HCEC 1CT (cell line): ENCODE measurements around the gene PLEK.
A peak's percentile ranks its signal among the peaks of the same experiment; 100 is the strongest.
"Not testable (repeated sequence)": the region's sequence is repeated elsewhere in the genome, so short reads cannot be mapped to it uniquely, and the experiment has no call there.

ENCODE experiments used
- DNase-seq: peaks from one replicate; pipeline ENCODE4 v3.0.0-alpha.2; 2017

Gene PLEK

DNA sequence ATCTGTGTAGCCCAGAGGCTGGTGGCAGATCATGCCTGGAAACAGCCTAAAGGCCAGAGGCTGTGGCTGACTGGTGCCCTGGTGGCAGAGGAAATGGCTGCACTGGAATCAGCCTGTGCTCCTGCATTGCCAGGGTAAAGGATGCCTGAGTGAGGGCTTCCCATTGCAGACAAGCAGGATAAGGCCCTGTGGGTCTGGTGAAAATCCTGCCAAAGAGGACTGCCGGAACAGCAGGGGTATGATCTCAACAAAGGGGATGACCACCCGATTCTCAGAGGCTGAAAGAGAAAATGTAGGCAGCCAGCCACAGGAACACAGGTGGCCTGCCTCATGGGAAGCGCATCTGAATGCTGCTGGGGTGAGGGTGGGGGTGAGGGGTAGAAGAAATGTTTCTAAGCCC is 53.8 kb downstream of the PLEK start:
- no peak for DNase-seq

DNA sequence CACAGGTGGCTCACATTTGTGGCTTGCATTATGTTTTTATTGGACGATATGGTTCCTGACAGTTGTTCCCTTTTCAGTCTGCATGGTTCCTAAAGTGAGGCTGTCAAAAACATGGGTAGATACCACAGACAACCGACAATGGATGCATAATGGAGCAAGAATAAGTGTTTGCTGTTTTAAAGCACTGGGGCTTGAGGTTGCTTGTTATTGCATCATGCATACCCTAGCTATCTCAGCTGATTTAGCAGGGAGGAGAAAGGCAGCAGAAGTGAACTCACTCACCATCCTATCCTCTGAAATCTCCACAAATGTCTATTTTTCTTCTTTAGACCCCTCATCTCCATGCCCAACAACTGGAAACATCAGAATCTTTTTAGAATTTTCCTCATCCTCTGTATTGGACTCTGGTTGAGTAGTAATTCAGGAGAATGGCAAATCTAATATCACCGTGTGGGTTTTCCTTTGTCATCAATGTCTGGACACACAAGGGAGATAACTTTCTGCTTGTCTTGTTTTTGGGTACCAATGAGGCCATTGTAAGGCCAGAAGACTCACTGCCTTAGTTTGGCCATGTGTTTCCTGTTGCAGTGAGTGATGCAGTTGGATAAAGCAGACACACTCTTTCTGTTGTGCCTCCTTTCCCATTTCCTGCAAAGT is 55.3 kb downstream of the PLEK start:
- no peak for DNase-seq

DNA sequence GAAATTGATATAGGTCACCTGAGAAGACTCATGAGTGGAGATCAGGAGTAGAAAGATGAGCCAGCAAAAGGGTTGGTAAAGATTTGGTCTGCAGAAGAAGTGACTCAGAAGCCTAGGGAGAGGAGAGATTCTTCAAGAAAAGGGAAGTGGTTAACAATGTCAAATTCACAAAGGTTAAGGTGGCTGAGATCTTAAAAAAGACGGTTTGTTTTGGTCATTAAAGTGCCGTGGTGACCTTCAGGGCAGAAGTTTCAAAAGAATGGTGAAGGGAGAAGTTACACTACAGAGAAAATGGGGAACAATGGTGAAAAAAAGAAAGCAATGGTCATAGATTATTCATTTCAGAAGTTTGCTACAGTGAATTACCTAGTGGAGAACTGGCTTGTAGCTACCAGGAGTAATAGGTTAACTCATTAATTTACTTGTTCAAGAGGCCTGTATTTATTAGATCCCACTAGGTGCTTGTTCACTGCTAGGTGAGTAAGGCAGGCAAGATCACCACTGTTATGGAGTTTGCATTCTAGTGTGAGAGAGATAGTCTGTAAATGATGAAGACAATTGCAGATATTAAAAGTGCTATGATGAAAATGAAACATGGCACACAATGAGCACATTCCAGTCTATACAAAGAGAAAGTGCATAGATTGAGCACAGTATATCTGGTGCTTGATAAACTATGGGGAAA is 59.0 kb downstream of the PLEK start:
- no peak for DNase-seq

DNA sequence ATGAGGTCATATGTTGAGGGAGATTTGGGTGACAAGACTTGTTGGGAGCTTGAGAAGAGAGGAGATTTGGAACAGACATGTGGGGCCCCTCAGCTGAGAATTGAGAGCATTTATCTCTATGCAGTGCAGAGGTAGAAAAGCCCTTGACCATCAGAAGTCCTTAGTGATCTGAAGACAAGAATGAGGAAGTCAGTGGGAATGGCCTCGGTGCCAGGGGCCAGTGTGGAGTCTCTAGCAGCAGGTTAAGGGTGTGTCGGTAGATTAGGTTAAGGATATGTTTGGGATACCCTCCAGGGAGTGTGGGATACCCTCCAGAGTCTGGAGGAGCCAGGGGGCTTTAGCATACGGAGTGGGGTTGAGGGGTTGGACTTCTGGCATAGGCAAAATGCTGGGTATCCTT is 60.4 kb downstream of the PLEK start:
- no peak for DNase-seq

DNA sequence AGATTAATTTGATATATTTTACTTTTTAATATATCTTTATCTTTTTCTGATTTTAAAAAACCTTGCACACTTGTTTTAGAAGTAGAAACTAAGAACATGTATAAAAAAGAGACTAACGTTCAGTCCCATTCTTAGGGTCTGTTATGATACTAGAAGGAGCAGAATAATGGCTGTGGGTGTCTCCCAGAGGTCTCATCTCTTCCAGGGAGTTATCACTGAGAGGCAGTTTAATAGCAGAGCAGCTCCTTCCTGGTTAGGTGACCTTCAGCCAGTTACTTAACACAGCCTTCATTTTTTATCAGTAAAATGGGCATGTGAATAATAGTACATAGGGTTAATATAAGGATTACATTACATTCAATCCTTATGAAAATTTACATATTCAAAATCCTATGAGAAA is 61.4 kb downstream of the PLEK start:
- DNase-seq = no peak

DNA sequence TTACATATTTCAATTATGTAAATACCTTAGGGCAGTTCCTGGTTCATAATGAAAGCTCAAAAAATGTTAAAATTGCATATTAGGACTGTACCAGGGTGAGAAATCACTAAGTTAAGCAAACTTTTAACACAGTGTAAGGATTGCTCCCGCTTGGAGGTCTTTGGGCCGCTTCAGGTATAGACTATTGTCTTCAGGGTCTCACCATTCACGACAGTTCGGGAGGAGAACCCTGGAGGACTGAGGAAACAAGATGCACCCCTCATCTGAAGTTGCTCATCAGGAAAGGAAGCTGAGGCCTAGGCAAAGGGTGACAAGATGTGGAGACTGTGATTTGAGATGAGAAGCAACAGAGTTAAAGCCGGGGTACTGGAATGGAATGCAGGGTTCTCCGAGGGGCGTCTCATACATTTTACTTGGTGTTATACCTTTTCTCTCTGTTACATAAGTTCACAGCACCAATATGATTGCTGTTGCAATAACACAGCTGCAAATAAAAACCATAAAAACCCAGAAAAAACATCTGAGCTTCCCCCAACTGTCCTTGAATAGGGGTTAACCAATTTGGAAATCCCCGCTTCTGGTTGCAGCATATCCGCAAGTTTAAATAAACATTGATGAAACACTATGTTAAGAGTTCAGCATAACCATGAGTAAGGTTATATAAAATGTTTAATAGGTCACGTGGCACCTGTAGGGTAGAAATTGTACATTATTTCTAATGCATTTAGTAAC is 61.9 kb downstream of the PLEK start:
- DNase-seq = peak; percentile 78

DNA sequence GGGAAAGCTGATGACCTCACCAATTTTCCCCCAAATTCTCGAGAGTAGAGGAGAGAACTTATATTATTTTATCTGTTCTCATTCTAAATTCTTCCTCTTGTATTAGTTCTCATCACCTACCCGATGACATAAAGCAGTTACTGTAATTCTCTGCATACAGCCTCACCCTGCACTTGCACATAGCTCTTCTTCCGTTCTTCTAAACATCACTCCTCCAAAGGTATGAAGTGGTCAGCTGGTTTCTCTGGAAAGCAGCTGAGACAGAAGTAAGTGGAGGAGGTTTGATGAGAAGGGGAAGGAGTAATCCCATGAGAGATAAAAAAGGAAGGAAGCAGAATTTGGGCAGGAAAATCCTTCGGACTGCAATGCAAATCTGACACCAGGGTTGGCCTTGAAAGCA is 63.0 kb downstream of the PLEK start:
- no peak for DNase-seq

DNA sequence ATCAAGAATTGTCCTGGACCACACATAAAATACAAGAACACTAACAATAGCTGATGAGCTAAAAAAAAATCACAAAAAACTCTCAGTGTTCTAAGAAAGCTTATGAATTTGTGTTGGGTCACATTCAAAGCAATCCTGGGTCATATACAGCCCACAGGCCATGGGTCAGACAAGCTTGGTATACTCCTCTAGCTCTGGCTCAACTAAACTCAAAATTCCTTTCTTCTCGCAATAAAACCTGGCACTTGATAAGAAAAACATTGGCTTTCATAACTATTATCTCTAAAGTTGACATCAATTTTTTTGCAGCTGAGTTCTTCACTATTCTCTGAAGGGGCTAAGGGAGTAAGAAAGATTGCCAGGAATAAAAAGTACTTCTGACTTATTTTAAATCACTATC is 63.7 kb downstream of the PLEK start:
- DNase-seq = no peak

DNA sequence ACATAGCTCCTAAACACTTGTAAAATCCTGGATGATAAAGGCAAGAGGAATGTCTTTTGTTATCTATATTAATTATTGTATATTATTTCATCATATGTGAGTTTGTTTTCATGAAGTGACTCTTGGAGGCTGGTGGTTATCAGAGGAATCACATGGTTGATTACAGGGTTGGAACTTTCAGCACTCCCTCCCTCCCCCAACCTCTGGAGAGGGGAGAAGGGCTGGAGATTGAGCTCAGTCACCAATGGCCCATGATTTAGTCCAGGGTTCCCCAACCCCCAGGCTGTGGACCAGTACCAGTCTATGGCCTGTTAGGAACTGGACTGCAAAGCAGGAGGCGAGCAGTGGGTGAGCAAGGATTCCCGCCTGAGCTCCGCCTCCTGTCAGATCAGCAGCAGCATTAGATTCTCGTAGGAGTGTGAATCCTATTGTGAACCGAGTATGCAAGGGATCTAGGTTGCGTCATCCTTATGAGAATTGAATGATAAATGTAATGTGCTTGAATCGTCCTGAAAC is 64.3 kb downstream of the PLEK start:
- DNase-seq = no peak

DNA sequence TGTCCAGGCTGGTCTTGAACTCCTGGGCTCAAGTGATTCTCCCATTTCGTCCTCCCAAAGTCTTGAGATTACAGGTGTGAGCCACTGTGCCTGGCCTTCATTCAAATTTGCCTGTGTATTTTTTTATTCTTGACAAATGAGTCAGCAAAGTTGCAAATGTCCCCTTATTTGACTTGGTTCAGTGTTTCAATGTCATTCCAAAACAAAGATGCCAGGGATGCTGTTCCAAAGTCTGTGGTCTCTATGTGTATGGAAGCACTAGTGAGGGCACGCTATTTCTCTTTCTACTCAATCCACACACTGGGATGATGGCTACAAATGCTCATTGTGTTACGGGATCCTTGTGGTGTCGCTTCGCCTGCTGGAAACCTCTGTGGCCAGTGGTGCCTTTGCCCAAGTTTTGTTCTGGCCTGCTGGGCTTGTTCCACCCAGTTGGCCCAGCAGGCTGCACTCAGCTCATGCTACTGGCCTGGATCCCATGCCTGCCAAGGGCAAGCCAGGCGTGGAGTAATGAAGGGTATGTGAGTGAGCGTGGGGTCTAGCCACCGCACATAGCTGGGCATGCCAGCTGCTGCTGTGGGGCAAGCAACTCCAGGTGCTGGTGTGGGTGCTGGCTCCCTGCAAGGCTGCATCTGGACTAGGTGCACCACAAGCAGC is 66.4 kb downstream of the PLEK start:
- DNase-seq = no peak

DNA sequence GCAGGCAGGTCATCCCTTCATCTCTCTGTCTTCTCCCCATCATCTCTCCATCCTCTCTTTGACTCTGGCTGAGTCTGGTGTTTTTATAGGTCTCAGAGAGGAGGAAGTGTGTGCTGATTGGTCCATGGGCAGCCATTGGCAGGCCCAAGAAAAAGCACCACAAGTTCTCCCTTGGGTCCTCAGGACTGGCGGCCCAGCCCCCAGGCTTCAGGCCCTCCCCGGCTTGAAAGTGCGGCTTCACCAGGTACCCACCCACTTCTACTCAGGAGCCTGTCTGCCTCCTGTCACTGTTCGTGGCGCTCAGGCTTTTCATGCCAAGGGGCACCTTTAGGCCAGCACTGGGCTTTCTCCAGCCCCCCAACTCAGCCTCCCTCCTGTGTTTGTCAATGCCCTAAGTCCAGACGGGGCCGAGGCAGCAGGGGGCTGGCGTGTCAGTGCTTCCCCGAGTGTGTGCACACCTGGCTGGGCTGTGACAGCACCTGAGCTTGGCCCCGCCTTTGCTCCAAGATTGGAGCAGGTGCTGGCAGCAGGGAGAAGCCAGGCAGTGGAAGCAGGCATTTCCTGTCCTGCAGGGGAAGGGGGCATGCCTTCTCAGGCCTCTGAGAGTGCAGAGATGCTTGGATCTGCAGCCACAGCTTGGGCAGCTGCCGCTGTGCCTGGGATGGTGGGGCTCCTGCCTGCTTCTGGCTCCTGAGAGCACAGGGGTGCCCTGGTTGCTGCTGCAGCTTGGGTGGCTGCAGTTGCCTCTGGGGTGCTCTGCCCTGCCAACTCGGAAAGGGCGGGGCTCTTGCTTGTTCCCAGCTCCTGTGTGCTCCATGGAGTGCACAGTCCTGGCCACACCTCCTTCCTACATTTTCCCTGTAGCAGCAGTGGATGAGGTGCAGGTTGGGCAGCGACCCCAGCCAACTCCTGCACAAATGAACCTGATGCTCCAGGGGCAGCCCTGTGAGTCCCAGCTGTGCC is 67.9 kb downstream of the PLEK start:
- no peak for DNase-seq

DNA sequence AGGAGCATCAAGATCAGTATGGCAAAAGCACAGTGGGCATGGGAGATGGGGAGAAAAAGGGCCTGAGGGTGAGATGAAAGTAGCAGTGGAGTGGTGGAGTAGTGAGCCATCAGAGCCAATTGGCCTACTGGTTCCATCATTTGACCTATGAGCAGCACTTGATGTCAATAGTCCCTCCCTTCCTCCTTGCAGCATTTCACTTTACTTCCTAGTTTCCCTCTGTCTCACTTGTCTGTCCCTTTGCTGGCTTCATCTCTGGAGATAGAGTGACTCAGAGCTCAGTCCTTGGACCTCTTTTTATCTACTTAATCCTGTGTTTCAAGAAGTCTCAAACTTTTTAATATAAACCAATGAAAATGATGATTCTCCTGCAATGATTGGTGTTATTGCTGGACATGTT is 69.9 kb downstream of the PLEK start:
- DNase-seq = peak; percentile 6

DNA sequence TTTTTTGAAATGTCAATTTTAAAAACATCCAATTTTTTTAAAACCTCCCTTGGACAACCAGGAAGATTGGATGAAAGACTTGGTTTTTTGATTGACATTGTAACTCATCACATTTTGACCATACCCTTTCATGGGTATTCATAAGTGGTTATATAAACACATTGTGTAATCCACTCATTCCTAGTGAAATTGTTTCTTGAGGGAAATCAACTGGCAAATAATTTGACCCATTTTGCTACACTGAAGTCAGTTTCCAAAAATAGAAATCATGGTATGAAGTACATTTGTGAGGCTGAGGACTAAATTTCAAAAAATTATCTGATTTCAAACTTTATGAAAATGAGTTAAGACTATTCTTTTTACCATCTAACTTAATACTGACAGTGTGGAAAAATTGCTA is 70.5 kb downstream of the PLEK start:
- peak; percentile 5 for DNase-seq

DNA sequence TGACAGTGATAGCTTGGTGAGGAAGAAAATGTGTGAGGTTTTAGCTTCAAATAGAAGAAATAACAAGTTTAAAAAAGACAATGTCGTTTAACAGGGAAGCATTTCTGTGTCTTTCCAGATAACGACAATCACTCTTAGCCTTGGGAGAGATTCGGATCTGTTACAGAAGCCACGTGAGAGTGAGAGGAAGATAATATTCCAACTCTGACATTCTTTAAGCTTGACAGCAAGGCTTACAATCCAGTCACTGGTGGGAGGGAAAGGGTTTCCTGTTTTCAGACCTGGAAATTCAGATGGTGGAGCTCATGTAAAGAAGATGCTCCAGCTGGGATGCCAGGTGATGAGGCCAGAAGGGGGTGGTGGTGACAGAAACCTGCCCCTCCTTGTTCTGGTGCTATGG is 71.2 kb downstream of the PLEK start:
- no peak for DNase-seq

DNA sequence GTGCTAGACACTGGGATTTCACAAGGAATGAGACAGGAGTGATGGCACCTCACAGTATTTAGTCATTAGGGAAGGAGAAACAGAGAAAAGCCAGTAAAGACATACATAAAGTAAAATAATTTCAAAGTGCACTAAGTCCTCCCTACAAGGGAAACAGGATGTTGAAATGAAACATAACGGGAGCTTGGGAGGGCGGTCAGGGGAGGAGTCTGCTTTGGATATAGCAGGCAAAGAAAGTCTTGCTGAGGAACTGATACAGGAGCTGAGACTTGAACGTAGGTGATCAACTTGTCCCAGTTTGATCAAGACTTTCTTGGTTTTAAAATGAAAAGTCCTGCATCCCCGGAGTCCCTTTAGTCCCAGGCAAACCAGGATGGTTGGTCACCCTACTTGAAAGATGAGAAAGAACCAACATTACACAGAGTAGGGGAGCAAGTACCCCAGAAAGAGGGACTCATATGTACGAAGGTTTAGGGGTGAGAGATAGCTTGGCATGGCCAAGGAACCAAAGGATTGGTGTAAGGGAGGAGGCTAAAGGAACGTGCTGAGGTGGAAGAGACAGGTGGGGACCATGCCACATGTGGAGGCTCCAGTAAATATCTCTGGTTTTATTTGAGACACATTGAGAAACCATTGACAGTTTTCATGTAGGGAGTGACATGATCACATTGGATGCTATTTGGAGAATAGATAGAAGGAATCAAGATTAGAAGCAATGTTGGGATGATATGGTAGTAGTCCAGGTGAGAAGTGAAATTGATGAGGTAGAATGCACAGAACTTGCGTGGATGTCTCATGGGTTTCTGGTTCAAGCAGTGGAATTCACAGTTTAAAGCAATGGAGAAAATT is 73.6 kb downstream of the PLEK start:
- DNase-seq = no peak

DNA sequence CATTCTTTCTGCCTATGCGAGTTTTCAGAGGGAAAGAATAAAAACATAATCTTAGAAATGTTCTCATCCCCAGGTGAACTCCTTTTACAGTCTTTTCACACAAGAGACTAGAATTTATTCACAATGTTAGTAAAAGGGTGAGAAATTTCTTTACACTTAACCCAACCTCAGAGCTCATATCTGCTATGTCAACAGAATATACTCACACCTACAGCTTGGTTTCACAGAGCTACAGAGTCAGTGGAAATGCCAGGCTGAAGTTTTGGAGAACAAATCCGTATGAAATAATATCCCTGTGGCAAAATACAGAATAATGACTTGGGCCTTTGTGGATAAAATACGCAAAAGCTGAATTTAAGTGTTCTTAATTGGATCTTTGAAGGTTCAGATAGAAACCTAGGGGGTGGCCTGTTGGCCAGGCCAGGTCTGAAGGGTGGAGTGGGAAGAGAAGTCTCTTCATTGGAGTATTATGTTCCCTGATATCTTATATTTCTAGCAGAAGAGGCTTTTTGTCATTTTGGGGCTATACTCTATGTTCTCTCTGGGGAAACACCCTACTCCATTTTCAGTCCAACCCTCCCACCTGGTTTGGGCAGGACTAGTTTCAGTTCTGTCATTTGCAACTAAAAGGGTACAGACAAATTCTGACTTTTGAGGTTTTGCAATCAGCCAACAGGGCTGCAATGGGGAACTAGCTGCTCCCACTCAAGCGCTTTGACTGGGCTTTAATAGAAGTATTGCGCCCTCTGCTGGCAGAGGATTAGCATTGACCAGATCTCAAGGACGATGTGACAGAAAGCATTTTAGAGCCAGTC is 76.3 kb downstream of the PLEK start:
- DNase-seq = peak; percentile 85

DNA sequence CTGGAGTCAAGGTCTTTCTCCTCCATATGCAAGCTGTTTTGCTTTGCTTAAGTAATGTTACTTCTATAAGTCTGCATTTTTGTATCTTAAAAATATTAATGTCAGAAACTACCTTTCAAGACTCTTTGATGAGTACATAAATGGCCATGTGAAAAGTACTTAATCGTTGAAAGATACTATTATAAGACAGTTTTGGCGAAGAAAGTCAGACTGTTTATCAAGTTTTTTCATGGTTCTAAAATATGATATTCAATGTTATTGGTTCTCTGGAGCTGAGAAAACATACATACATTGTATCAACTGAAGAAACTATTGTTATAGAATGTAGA is 76.9 kb downstream of the PLEK start:
- DNase-seq = no peak

DNA sequence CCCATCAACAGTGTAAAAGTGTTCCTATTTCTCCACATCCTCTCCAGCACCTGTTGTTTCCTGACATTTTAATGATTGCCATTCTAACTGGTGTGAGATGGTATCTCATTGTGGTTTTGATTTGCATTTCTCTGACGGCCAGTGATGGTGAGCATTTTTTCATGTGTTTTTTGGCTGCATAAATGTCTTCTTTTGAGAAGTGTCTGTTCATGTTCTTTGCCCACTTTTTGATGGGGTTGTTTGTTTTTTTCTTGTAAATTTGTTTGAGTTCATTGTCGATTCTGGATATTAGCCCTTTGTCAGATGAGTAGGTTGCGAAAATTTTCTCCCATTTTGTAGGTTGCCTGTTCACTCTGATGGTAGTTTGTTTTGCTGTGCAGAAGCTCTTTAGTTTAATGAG is 81.3 kb downstream of the PLEK start:
- DNase-seq = not testable (repeated sequence)
